BLaER1 treated with 17β-estradiol and CSF1 and Interleukin-3, amounts not matched to agents 10 nM and 100 nM (cell line): ENCODE data around the gene ENOX1.

Experiments
- H3K27ac ChIP-seq, 11 experiments: shearing (Covaris generic); formaldehyde crosslinking; 2 replicates each; pipeline ENCODE4 v1.8.1; 2022
- H3K27me3 ChIP-seq, 11 experiments: shearing (Covaris generic); formaldehyde crosslinking; 2 replicates each; pipeline ENCODE4 v1.8.1; 2022
- H3K36me3 ChIP-seq, 11 experiments: shearing (Covaris generic); formaldehyde crosslinking; 2 replicates each; pipeline ENCODE4 v1.8.1; 2022
- H3K4me1 ChIP-seq, 10 experiments: shearing (Covaris generic); formaldehyde crosslinking; 2 replicates each; pipeline ENCODE4 v1.8.1; 2022
- H3K4me2 ChIP-seq, 11 experiments: shearing (Covaris generic); formaldehyde crosslinking; 2 replicates each; pipeline ENCODE4 v1.8.1; 2022
- H3K4me3 ChIP-seq, 10 experiments: shearing (Covaris generic); formaldehyde crosslinking; 2 replicates each; pipeline ENCODE4 v1.8.1; 2022
- H3K9ac ChIP-seq, 11 experiments: shearing (Covaris generic); formaldehyde crosslinking; 2 replicates each; pipeline ENCODE4 v1.8.1; 2022
- H3K9me3 ChIP-seq, 11 experiments: shearing (Covaris generic); formaldehyde crosslinking; replicated peaks in 1 of 11; 2 replicates each; pipeline ENCODE4 v1.8.1; 2022
- H4K20me1 ChIP-seq, 11 experiments: shearing (Covaris generic); formaldehyde crosslinking; 2 replicates each; pipeline ENCODE4 v1.8.1; 2022
- Cebpa-rat ChIP-seq, 11 experiments: shearing (Covaris generic); IDR thresholded peaks; 2 replicates each; pipeline ENCODE4 v1.8.1; 2022

The ENOX1 gene

GRCh38 chr13:43301346-43301969 is 485.3 kb downstream of the ENOX1 start:
- H3K9me3 ChIP-seq: no peaks in the 10 kb centered on the region
- no peaks in the 10 kb centered on the region for H3K36me3 ChIP-seq
- H3K27me3 ChIP-seq: no peaks in the 10 kb centered on the region
- peaks cover 0 to 15% (median 5%) of the 10 kb centered on the region in 10 experiments; a peak in 8 of 20 replicates for H3K4me1 ChIP-seq
- H3K4me3 ChIP-seq: no peak overlapping the region
- H3K4me2 ChIP-seq: no peak overlapping the region
- H3K9ac ChIP-seq: no peak overlapping the region
- no peak overlapping the region for H3K27ac ChIP-seq
- no peak for TF ChIP-seq Cebpa-rat (IDR thresholded peaks at IDR 0.05)
- H4K20me1 ChIP-seq: no peaks in the 10 kb centered on the region

GRCh38 chr13:43300865-43301264 is 485.9 kb downstream of the ENOX1 start:
- no peak overlapping the region for H3K9ac ChIP-seq
- no peaks in the 10 kb centered on the region for H3K27me3 ChIP-seq
- H3K36me3 ChIP-seq: no peaks in the 10 kb centered on the region
- H3K9me3 ChIP-seq: no peaks in the 10 kb centered on the region
- H3K4me1 ChIP-seq: peaks cover 0 to 15% (median 5%) of the 10 kb centered on the region in 10 experiments; a peak in 8 of 20 replicates
- no peak overlapping the region for H3K27ac ChIP-seq
- no peak for TF ChIP-seq Cebpa-rat (IDR thresholded peaks at IDR 0.05)
- no peak overlapping the region for H3K4me2 ChIP-seq
- H3K4me3 ChIP-seq: no peak overlapping the region
- H4K20me1 ChIP-seq: no peaks in the 10 kb centered on the region

DNA sequence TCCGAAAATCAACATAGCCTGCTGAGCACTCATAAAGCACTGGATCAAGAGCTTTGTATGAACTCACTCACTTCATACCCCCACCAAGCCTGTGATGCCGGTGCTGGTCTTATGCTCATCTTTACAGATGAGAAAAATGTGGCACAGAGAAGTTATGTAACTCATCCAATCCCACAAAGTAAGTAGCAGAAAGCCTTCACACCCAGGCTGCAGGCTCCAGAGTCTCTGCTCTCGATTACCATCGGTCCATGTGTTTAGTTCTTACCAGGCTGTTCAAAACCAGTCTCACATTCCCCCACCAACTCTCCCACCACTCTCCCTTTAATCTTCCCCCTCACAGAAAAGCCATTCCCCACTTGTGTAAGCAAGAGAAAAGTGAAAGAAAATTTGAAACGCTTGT is 487.4 kb downstream of the ENOX1 start:
- no peak overlapping the region for H3K9ac ChIP-seq
- no peaks in the 10 kb centered on the region for H4K20me1 ChIP-seq
- no peak overlapping the region for H3K27ac ChIP-seq
- H3K4me3 ChIP-seq: no peak overlapping the region
- no peak overlapping the region for H3K4me2 ChIP-seq
- no peaks in the 10 kb centered on the region for H3K36me3 ChIP-seq
- H3K4me1 ChIP-seq: peaks cover 0 to 15% (median 5%) of the 10 kb centered on the region in 10 experiments; a peak in 8 of 20 replicates
- H3K27me3 ChIP-seq: no peaks in the 10 kb centered on the region
- no peak for TF ChIP-seq Cebpa-rat (IDR thresholded peaks at IDR 0.05)
- H3K9me3 ChIP-seq: no peaks in the 10 kb centered on the region

DNA sequence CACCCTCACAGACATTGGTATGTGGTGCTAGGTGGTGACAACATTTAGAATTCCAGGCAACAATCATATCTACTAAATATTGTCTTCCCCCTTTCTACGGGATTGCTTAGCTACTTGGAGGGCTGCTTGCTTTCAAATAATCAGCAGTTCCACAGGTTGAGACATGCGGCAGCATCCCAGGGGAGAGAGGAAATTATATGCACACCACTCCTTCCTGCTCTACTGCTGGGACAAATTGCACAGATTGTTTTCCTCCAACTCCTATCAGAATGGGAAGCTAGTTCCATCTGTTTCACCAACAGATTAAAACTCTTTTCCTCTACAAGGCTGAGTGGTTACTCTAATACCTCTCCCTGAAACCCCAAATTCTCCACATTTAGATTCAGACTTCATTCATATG is 488.0 kb downstream of the ENOX1 start:
- Histone ChIP-seq H3K9ac (no peak overlapping the region), H3K4me1 (peaks cover 0 to 15% (median 5%) of the 10 kb centered on the region in 10 experiments; a peak in 8 of 20 replicates), H3K4me2 (peak overlapping the region in 4 of 11 experiments; percentile 4 to 31 (median 9); a peak in 1 of 22 replicates), H3K27ac (no peak overlapping the region), H4K20me1 (no peaks in the 10 kb centered on the region), H3K36me3 (no peaks in the 10 kb centered on the region), H3K4me3 (no peak overlapping the region), H3K9me3 (no peaks in the 10 kb centered on the region), H3K27me3 (no peaks in the 10 kb centered on the region)
- TF ChIP-seq Cebpa-rat (IDR thresholded peaks at IDR 0.05): no peak

DNA sequence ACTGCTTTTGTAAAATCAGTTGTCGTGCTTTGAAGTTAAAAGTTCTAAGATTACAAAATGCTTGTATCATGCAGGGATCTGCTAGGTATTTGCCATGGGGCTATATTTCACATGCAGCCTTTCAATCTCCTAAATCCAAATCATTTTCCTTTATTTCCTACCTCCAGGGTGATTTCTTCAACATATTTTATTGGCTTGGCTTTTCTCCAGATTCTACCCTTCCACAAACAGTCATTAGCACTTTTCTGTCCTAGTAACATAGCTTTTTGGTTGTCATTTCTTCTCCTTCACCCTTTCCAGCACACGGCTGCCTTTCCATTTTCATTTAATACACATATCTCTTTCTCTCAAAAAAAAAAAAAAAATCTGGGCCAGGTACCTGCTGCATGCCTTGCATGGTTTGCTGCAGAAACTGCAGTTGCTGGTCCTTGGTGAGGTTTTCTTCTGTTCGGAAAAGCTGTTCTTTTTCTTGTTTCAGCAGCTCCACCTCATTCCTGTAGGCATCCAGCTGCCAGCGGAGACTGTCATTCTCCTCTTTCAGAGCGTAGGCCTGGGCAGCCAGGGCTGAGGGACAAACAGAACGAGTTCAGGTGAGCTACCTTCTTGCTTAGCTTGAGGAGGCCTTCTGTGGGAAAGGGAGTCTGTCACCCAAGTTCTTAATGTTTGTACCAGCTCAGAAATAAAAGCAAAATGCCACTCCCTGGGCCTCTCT is 488.6 kb downstream of the ENOX1 start:
- Histone ChIP-seq H4K20me1 (no peaks in the 10 kb centered on the region), H3K36me3 (no peaks in the 10 kb centered on the region), H3K9me3 (no peaks in the 10 kb centered on the region), H3K4me3 (no peak overlapping the region), H3K27me3 (no peaks in the 10 kb centered on the region), H3K4me1 (peaks cover 0 to 11% (median 4%) of the 10 kb centered on the region in 10 experiments; a peak in 8 of 20 replicates), H3K4me2 (0 out of 22 replicates have a peak overlapping the region, but pooled peaks of 1 of the 11 experiments have one; percentile 4), H3K27ac (no peak overlapping the region), H3K9ac (no peak overlapping the region)
- TF ChIP-seq Cebpa-rat (IDR thresholded peaks at IDR 0.05): no peak

- Histone ChIP-seq H3K27me3 (no peaks in the 10 kb centered on the region), H3K4me3 (no peak overlapping the region), H3K27ac (no peak overlapping the region), H4K20me1 (no peaks in the 10 kb centered on the region), H3K4me1 (peaks cover 0 to 7% (median 0%) of the 10 kb centered on the region in 10 experiments; a peak in 2 of 20 replicates), H3K9ac (no peak overlapping the region), H3K4me2 (no peak overlapping the region), H3K36me3 (no peaks in the 10 kb centered on the region), H3K9me3 (no peaks in the 10 kb centered on the region)
- no peak for TF ChIP-seq Cebpa-rat (IDR thresholded peaks at IDR 0.05)
Measured at GRCh38 chr13:43295825-43296564, 490.8 kb downstream of the ENOX1 start.

- Histone ChIP-seq H3K9me3 (no peaks in the 10 kb centered on the region), H3K27me3 (no peaks in the 10 kb centered on the region), H3K4me2 (no peak overlapping the region), H3K9ac (no peak overlapping the region), H4K20me1 (no peaks in the 10 kb centered on the region), H3K27ac (no peak overlapping the region), H3K4me3 (no peak overlapping the region), H3K4me1 (peaks cover 0 to 7% (median 0%) of the 10 kb centered on the region in 10 experiments; a peak in 2 of 20 replicates), H3K36me3 (no peaks in the 10 kb centered on the region)
- no peak for TF ChIP-seq Cebpa-rat (IDR thresholded peaks at IDR 0.05)
Measured at GRCh38 chr13:43295321-43295720, 491.5 kb downstream of the ENOX1 start.

GRCh38 chr13:43294412-43294811 is 492.4 kb downstream of the ENOX1 start:
- Histone ChIP-seq H3K36me3 (no peaks in the 10 kb centered on the region), H4K20me1 (no peaks in the 10 kb centered on the region), H3K27me3 (no peaks in the 10 kb centered on the region), H3K4me3 (no peak overlapping the region), H3K9me3 (no peaks in the 10 kb centered on the region), H3K9ac (no peak overlapping the region), H3K4me2 (no peak overlapping the region), H3K4me1 (peaks cover 0 to 7% (median 0%) of the 10 kb centered on the region in 10 experiments; a peak in 2 of 20 replicates), H3K27ac (no peak overlapping the region)
- no peak for TF ChIP-seq Cebpa-rat (IDR thresholded peaks at IDR 0.05)

- H3K27ac ChIP-seq: no peak overlapping the region
- H3K4me1 ChIP-seq: peaks cover 0 to 6% (median 0%) of the 10 kb centered on the region in 10 experiments; a peak in 2 of 20 replicates
- H3K27me3 ChIP-seq: no peaks in the 10 kb centered on the region
- no peaks in the 10 kb centered on the region for H4K20me1 ChIP-seq
- TF ChIP-seq Cebpa-rat (IDR thresholded peaks at IDR 0.05): no peak
- no peak overlapping the region for H3K9ac ChIP-seq
- H3K4me3 ChIP-seq: no peak overlapping the region
- H3K9me3 ChIP-seq: no peaks in the 10 kb centered on the region
- no peaks in the 10 kb centered on the region for H3K36me3 ChIP-seq
- no peak overlapping the region for H3K4me2 ChIP-seq
Measured at GRCh38 chr13:43293986-43294385, 492.8 kb downstream of the ENOX1 start.
